DMS53 (cell line): ENCODE data around the gene CRACR2A.

Source experiments
- DNase-seq: peaks from one replicate; lab custom pipeline; 2025; lab: John Stamatoyannopoulos, UW

Gene CRACR2A

GRCh38 chr12:3651585-3652424, 101.1 kb downstream of the CRACR2A start:
- no peak for DNase-seq

- no peak for DNase-seq
These were observed 105.4 kb downstream of the CRACR2A start for GRCh38 chr12:3647504-3647903.

- no peak for DNase-seq
These were observed 106.2 kb downstream of the CRACR2A start for GRCh38 chr12:3646561-3647241.

- no peak for DNase-seq
These were observed 107.8 kb downstream of the CRACR2A start for GRCh38 chr12:3645091-3645490.

GRCh38 chr12:3644104-3644503, 108.8 kb downstream of the CRACR2A start:
- peak; percentile 84 for DNase-seq

GRCh38 chr12:3641428-3642018, 111.4 kb downstream of the CRACR2A start:
- peak; percentile 79 for DNase-seq

- no peak for DNase-seq
These were observed 116.6 kb downstream of the CRACR2A start for GRCh38 chr12:3636328-3636727.

- no peak for DNase-seq
These were observed 118.6 kb downstream of the CRACR2A start for GRCh38 chr12:3634348-3634747.

- no peak for DNase-seq
These were observed 119.5 kb downstream of the CRACR2A start for GRCh38 chr12:3633396-3633795.

- DNase-seq: peak; percentile 85
These were observed 120.2 kb downstream of the CRACR2A start for GRCh38 chr12:3632754-3633153.

GRCh38 chr12:3632256-3632655, 120.7 kb downstream of the CRACR2A start:
- no peak for DNase-seq

GRCh38 chr12:3631759-3632158, 121.2 kb downstream of the CRACR2A start:
- no peak for DNase-seq

GRCh38 chr12:3631272-3631637, 121.7 kb downstream of the CRACR2A start:
- no peak for DNase-seq

- no peak for DNase-seq
These were observed 122.2 kb downstream of the CRACR2A start for GRCh38 chr12:3630621-3631271.

GRCh38 chr12:3630111-3630510, 122.8 kb downstream of the CRACR2A start:
- DNase-seq: no peak

- DNase-seq: no peak
These were observed 123.7 kb downstream of the CRACR2A start for GRCh38 chr12:3629057-3629830.

GRCh38 chr12:3628629-3629028, 124.3 kb downstream of the CRACR2A start:
- DNase-seq: no peak

- no peak for DNase-seq
These were observed 125.6 kb downstream of the CRACR2A start for GRCh38 chr12:3627336-3627735.

GRCh38 chr12:3624273-3624672, 128.6 kb downstream of the CRACR2A start:
- no peak for DNase-seq

GRCh38 chr12:3622822-3623690, 129.9 kb downstream of the CRACR2A start:
- no peak for DNase-seq
